ENCODE results near the gene HSPG2. TPM values are rescaled to one million over a fixed set of nuclear protein-coding genes. Genes with fewer than 3 reads are reported as not detected.

The HSPG2 gene
- total and polyA plus RNA-seq, 12 donors, result 38.7 to 558 (median 273) TPM

- intact Hi-C loops (cut with DNase I), result loop anchor here in 1 of 2 donors (10.0 kb wide), 1 partner anchor 162 kb away; no protein-coding TSS in a partner anchor
Observed at GRCh38 chr1:21956720-21957552, 19.8 kb upstream of the HSPG2 start.

GRCh38 chr1:21955501-21956281 is 18.6 kb upstream of the HSPG2 start:
- no peak for TF ChIP-seq POLR2A (IDR thresholded peaks at IDR 0.05)
- no peak for TF ChIP-seq CTCF (IDR thresholded peaks at IDR 0.05)
- Histone ChIP-seq H3K27ac (peak overlapping the region in 2 of 5 donors; percentile 34 to 40), H3K27me3 (no peaks in the 10 kb centered on the region), H3K4me3 (no peak overlapping the region), H3K9me3 (replicated peaks in 1 of 3) (no peaks in the 10 kb centered on the region), H3K4me1 (replicated peaks in 1 of 2) (peaks cover 9 to 15% of the 10 kb centered on the region in 2 donors), H3K36me3 (replicated peaks in 1 of 2) (no peaks in the 10 kb centered on the region)
- 69 to 74% (median 72%) methylated on average over 4 to 9 of the region's 9 CpGs for WGBS, 4 donors
- DNase-seq, result no peak
- intact Hi-C loops (cut with DNase I), result loop anchor here in 1 of 2 donors (10.0 kb wide), 1 partner anchor 161 kb away; no protein-coding TSS in a partner anchor

More at GRCh38 chr1:21956720-21957552, 19.8 kb upstream of the HSPG2 start:
- peaks cover 9 to 15% of the 10 kb centered on the region in 2 donors for H3K4me1 ChIP-seq (replicated peaks in 1 of 2)
- TF ChIP-seq POLR2A (IDR thresholded peaks at IDR 0.05), result no peak
- no peak for TF ChIP-seq CTCF (IDR thresholded peaks at IDR 0.05)
- no peak overlapping the region for H3K4me3 ChIP-seq
- H3K36me3 ChIP-seq (replicated peaks in 1 of 2), result no peaks in the 10 kb centered on the region
- H3K9me3 ChIP-seq (replicated peaks in 1 of 3), result no peaks in the 10 kb centered on the region
- H3K27ac ChIP-seq, result peak overlapping the region in 1 of 5 donors; percentile 6
- 57 to 69% (median 59%) methylated on average over 9 to 18 of the region's 18 CpGs for WGBS, 4 donors
- H3K27me3 ChIP-seq, result no peaks in the 10 kb centered on the region
- DNase-seq, result peak; percentile 59 to 82 (median 79)

GRCh38 chr1:21955058-21955457 is 17.9 kb upstream of the HSPG2 start:
- H3K4me3 ChIP-seq, result no peak overlapping the region
- no peaks in the 10 kb centered on the region for H3K27me3 ChIP-seq
- H3K4me1 ChIP-seq (replicated peaks in 1 of 2), result peaks cover 9 to 15% of the 10 kb centered on the region in 2 donors
- peak overlapping the region in 2 of 5 donors; percentile 34 to 40 for H3K27ac ChIP-seq
- WGBS, 4 donors, result 73 to 82% (median 79%) methylated on average over 13 to 16 of the region's 16 CpGs
- DNase-seq, result no peak
- no peak for TF ChIP-seq POLR2A (IDR thresholded peaks at IDR 0.05)
- no peak for TF ChIP-seq CTCF (IDR thresholded peaks at IDR 0.05)
- intact Hi-C loops (cut with DNase I), result loop anchor here in 1 of 2 donors (10.0 kb wide), 1 partner anchor 160 kb away; no protein-coding TSS in a partner anchor
- no peaks in the 10 kb centered on the region for H3K36me3 ChIP-seq (replicated peaks in 1 of 2)
- H3K9me3 ChIP-seq (replicated peaks in 1 of 3), result no peaks in the 10 kb centered on the region
